Left ventricle myocardium inferior (tissue), 1 donor: ENCODE data around the gene FFAR2. TPM values are rescaled to one million over a fixed set of nuclear protein-coding genes. Genes with fewer than 3 reads are reported as not detected.

Source experiments
- DNase-seq: peaks from one replicate; pipeline ENCODE4 v3.0.0-alpha.2; 2020
- H3K27ac ChIP-seq: fragments of 200-600 bp; replicated peaks from 2 replicates; pipeline ENCODE4 v1.8.0; 2021
- H3K27me3 ChIP-seq: fragments of 200-600 bp; 2 replicates; pipeline ENCODE4 v1.8.0; 2021; ENCODE audit warnings: low read depth
- H3K36me3 ChIP-seq: fragments of 200-600 bp; 2 replicates; pipeline ENCODE4 v1.8.0; 2021
- H3K4me1 ChIP-seq: fragments of 200-600 bp; 2 replicates; pipeline ENCODE4 v1.8.0; 2021
- H3K4me3 ChIP-seq: fragments of 200-600 bp; 2 replicates; pipeline ENCODE4 v1.8.0; 2021; ENCODE audit warnings: mild to moderate bottlenecking, moderate library complexity
- H3K9me3 ChIP-seq: fragments of 200-600 bp; replicated peaks from 2 replicates; pipeline ENCODE4 v1.8.0; 2021
- intact Hi-C: fragments of 100-400 bp; cut with micrococcal nuclease; formaldehyde crosslinking; loops from one replicate; pipeline ENCODE4 v1.11.0; 2022
- total RNA-seq: library from RNA; stranded (reverse); fragmentation: NEBNext Ultra II Directional; extraction: Animal tissue kit (Norgen Biotek cat#: 25700); gene quantifications from one replicate; pipeline ENCODE4 v1.2.1, GENCODE V29; 2021
- TF ChIP-seq, protein P1 (sequence below): fragments of 200-600 bp; IDR thresholded peaks from 2 replicates; pipeline ENCODE4 v1.8.0; 2021; ENCODE audit warnings: antibody characterized with exemption, mild to moderate bottlenecking, borderline replicate concordance
- donor health status: DM: no; HTN: yes; CAD: no; lungs with severe emphysema.

The FFAR2 gene
- total RNA-seq, 1 donor from 2014 or later: 0.27 TPM

DNA sequence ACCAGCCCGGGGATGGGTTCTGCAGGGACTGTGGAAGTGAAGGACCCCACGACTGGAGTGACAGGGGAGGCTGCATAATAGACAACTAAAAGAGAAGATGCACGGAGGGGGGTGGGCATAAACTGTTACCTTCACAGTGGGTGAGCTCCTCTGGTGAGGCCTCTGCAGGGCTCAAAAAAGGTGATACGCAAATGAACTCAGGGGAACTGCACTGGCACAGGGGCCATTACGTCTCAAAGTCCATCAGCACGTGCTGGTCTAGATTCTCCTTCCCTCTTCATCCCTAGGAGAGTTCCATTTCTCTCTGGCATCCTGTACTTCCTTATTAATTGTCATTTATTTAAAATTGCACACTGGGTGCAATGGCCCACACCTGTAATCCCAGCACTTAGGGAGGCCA lies 8.1 kb upstream of the FFAR2 start:
- H3K9me3 ChIP-seq: no peaks in the 10 kb centered on the region

DNA sequence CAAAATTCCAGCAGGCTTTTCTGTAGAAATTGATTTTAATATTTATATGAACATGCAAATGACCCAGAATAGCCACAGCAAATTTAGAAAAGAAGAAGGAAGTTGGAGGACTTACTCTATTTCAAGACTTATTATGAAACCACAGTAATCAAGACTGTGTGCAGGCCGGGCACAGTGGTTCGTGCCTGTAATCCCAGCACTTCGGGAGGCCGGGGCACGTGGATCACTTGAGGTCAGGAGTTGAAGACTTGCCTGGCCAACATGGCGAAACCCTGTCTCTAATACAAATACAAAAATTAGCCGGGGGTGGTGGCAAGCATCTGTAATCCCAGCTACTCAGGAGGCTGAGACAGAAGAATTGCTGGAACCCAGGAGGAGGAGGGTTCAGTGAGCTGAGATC lies 6.0 kb upstream of the FFAR2 start:
- Histone ChIP-seq H3K36me3 (no peaks in the 10 kb centered on the region), H3K4me3 (no peak overlapping the region), H3K27me3 (no peaks in the 10 kb centered on the region), H3K4me1 (peaks cover 7% of the 10 kb centered on the region), H3K9me3 (no peaks in the 10 kb centered on the region), H3K27ac (peak overlapping the region; percentile 1)
- TF ChIP-seq, protein P1, sequence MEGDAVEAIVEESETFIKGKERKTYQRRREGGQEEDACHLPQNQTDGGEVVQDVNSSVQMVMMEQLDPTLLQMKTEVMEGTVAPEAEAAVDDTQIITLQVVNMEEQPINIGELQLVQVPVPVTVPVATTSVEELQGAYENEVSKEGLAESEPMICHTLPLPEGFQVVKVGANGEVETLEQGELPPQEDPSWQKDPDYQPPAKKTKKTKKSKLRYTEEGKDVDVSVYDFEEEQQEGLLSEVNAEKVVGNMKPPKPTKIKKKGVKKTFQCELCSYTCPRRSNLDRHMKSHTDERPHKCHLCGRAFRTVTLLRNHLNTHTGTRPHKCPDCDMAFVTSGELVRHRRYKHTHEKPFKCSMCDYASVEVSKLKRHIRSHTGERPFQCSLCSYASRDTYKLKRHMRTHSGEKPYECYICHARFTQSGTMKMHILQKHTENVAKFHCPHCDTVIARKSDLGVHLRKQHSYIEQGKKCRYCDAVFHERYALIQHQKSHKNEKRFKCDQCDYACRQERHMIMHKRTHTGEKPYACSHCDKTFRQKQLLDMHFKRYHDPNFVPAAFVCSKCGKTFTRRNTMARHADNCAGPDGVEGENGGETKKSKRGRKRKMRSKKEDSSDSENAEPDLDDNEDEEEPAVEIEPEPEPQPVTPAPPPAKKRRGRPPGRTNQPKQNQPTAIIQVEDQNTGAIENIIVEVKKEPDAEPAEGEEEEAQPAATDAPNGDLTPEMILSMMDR: no peak
- no peak for DNase-seq
- intact Hi-C loops: no loop called here

More for the DNA sequence above, 8.1 kb upstream of the FFAR2 start:
- peaks cover 29% of the 10 kb centered on the region for H3K4me1 ChIP-seq
- no peak overlapping the region for H3K4me3 ChIP-seq
- intact Hi-C loops: no loop called here
- no peak overlapping the region for H3K27ac ChIP-seq
- TF ChIP-seq, protein P1: no peak
- DNase-seq: no peak
- no peaks in the 10 kb centered on the region for H3K27me3 ChIP-seq
- H3K36me3 ChIP-seq: no peaks in the 10 kb centered on the region

DNA sequence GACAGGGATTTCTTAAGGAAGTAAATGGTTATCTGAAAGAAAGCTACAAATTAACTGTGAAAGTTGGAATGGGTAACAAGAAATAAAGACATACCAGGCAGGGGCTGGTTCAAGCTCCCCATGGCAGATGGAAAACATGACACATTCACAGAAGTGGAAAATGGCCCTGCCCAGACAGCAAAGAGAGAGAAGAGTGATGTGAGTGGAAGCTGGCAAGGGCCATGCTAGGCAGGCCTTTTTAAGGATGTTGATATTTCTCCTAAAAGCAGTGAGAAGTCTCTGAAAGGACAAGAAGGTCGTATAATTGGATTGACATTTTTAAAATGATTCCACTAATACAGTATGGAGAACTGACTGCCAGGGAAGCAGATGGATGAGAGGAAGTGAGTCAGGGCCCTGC lies 3.3 kb upstream of the FFAR2 start:
- intact Hi-C loops: no loop called here
- Histone ChIP-seq H3K9me3 (no peaks in the 10 kb centered on the region), H3K27me3 (peaks cover 13% of the 10 kb centered on the region), H3K36me3 (no peaks in the 10 kb centered on the region), H3K27ac (no peak overlapping the region), H3K4me3 (no peak overlapping the region), H3K4me1 (peaks cover 15% of the 10 kb centered on the region)
- TF ChIP-seq, protein P1: no peak
- no peak for DNase-seq

DNA sequence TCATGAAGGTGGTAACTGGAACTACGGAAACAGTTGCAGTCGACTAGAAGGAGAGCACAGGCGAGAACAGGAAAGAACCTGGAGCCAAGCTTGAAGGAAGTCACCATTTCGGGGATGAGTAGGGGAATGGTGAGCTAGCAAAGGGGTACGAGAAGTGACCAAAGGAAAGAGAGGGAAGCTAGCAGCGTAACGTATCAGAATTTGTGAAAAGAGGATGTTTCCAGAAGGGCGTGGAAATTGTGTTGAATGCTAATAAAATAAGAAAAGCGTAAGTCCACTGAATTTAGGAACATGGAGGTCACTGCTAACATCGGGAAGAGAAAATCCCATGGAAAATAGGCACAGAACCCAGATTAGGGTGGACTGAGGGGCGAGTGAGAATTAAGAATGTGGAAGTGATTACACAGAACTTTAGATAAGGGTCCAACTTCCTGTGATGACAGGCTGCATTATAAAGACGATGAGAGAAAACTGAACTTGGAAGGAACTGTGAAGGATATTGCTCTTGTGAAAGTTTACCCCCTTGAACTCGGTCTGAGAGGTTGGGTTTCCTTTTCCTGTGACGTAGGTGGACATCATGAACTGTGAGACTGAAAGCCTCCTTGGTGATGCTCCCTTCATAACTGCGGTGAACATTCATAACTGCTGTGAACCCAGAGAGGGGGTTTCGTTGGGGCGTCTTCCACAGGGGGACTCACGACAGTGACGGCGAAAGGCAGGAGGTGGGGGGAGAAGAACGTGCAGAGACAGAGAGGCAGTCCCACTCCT lies 2.0 kb upstream of the FFAR2 start:
- H3K27ac ChIP-seq: no peak overlapping the region
- H3K4me1 ChIP-seq: peaks cover 16% of the 10 kb centered on the region
- H3K9me3 ChIP-seq: no peaks in the 10 kb centered on the region
- TF ChIP-seq, protein P1: no peak
- intact Hi-C loops: no loop called here
- no peak overlapping the region for H3K4me3 ChIP-seq
- DNase-seq: no peak
- H3K36me3 ChIP-seq: no peaks in the 10 kb centered on the region
- peaks cover 26% of the 10 kb centered on the region for H3K27me3 ChIP-seq

DNA sequence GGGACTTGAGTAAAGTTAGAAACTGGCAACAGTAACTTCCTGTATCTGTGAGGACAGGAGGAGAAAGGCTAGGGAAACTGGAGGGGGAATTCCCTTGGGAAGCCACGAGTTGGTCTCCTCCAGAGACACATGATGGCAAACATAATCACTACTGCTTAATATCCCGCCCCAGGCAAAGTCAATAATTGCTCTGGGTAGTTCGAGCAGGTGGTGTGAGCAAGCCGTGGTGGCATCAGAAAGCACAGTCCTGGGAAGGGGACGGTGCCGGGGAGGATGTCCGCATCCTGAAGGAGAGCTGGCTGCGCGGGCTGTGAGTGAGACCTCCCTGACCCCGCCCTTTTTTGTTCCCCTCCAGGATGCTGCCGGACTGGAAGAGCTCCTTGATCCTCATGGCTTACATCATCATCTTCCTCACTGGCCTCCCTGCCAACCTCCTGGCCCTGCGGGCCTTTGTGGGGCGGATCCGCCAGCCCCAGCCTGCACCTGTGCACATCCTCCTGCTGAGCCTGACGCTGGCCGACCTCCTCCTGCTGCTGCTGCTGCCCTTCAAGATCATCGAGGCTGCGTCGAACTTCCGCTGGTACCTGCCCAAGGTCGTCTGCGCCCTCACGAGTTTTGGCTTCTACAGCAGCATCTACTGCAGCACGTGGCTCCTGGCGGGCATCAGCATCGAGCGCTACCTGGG lies 1.4 kb downstream of the FFAR2 start:
- H3K36me3 ChIP-seq: no peaks in the 10 kb centered on the region
- H3K4me3 ChIP-seq: no peak overlapping the region
- peaks cover 16% of the 10 kb centered on the region for H3K4me1 ChIP-seq
- TF ChIP-seq, protein P1: no peak
- peak overlapping the region; percentile 50 for H3K27ac ChIP-seq
- no peak for DNase-seq
- peaks cover 38% of the 10 kb centered on the region for H3K27me3 ChIP-seq
- intact Hi-C loops: no loop called here
- no peaks in the 10 kb centered on the region for H3K9me3 ChIP-seq
